HL-60/S4 treated with retinoic acid at 250 ng/mL for 4 days and 3 days (cell line): ENCODE measurements around the gene PPIP5K1.
"Not testable (repeated sequence)": the region's sequence is repeated elsewhere in the genome, so short reads cannot be mapped to it uniquely, and the experiment has no call there.

Source experiments
- in situ Hi-C: fragments of 300-500 bp; cut with MboI; formaldehyde crosslinking; loops from 2 replicates; pipeline ENCODE4 v1.7.0; 2022; ENCODE audit warnings: low sequenced_read_pairs

PPIP5K1 gene

GRCh38 chr15:43545426-43545825 lies 44.6 kb downstream of the PPIP5K1 start:
- in situ Hi-C loops, result no loop called here

GRCh38 chr15:43544266-43544665 lies 45.7 kb downstream of the PPIP5K1 start:
- in situ Hi-C loops, result no loop called here

GRCh38 chr15:43541785-43542184 lies 48.2 kb downstream of the PPIP5K1 start:
- in situ Hi-C loops, result no loop called here

- in situ Hi-C loops, result no loop called here
Measured at GRCh38 chr15:43538091-43538490, 51.9 kb downstream of the PPIP5K1 start.

- in situ Hi-C loops, result no loop called here
Measured at GRCh38 chr15:43534897-43535296, 55.1 kb downstream of the PPIP5K1 start.

GRCh38 chr15:43532826-43533225 lies 57.2 kb downstream of the PPIP5K1 start:
- in situ Hi-C loops, result not testable (repeated sequence)

- in situ Hi-C loops, result no loop called here
Measured at GRCh38 chr15:43531018-43531670, 58.9 kb downstream of the PPIP5K1 start.

- in situ Hi-C loops, result no loop called here
Measured at GRCh38 chr15:43529587-43530345, 60.2 kb downstream of the PPIP5K1 start.

- in situ Hi-C loops, result no loop called here
Measured at GRCh38 chr15:43529141-43529540, 60.9 kb downstream of the PPIP5K1 start.

GRCh38 chr15:43528542-43529007 lies 61.4 kb downstream of the PPIP5K1 start:
- in situ Hi-C loops, result no loop called here

- in situ Hi-C loops, result no loop called here
Measured at GRCh38 chr15:43527802-43528541, 62.0 kb downstream of the PPIP5K1 start.

- in situ Hi-C loops, result no loop called here
Measured at GRCh38 chr15:43527016-43527801, 62.8 kb downstream of the PPIP5K1 start.

GRCh38 chr15:43526261-43526930 lies 63.6 kb downstream of the PPIP5K1 start:
- in situ Hi-C loops, result no loop called here

- in situ Hi-C loops, result no loop called here
Measured at GRCh38 chr15:43525131-43525530, 64.9 kb downstream of the PPIP5K1 start.

- in situ Hi-C loops, result no loop called here
Measured at GRCh38 chr15:43524254-43524845, 65.7 kb downstream of the PPIP5K1 start.

GRCh38 chr15:43523646-43524045 lies 66.4 kb downstream of the PPIP5K1 start:
- in situ Hi-C loops, result no loop called here

- in situ Hi-C loops, result no loop called here
Measured at GRCh38 chr15:43522247-43522646, 67.8 kb downstream of the PPIP5K1 start.

- in situ Hi-C loops, result no loop called here
Measured at GRCh38 chr15:43521419-43521818, 68.6 kb downstream of the PPIP5K1 start.

GRCh38 chr15:43520138-43520537 lies 69.9 kb downstream of the PPIP5K1 start:
- in situ Hi-C loops, result no loop called here

- in situ Hi-C loops, result no loop called here
Measured at GRCh38 chr15:43519196-43519595, 70.8 kb downstream of the PPIP5K1 start.
